Endothelial cell of umbilical vein (primary cell): Measurements from ENCODE around the gene PRSS22.
A peak's percentile ranks its signal among the peaks of the same experiment; 100 is the strongest.

Experiments
- EZH2 ChIP-seq: IDR thresholded peaks from 2 replicates; pipeline ENCODE4 v1.6.1; 2012; ENCODE audit warnings: borderline replicate concordance, low read depth, mild to moderate bottlenecking, moderate library complexity, low read length, inconsistent platforms; ENCODE audit not compliant: severe bottlenecking
- FOS ChIP-seq: IDR thresholded peaks from 2 replicates; pipeline ENCODE4 v1.6.1; 2011; ENCODE audit warnings: mild to moderate bottlenecking, low read length, moderate library complexity, borderline replicate concordance; ENCODE audit not compliant: insufficient read depth
- GATA2 ChIP-seq: IDR thresholded peaks from 2 replicates; pipeline ENCODE4 v1.7.0; 2011; ENCODE audit warnings: low read depth, mild to moderate bottlenecking, moderate library complexity, mixed read lengths, low read length; ENCODE audit not compliant: insufficient read length, insufficient read depth
- JUN ChIP-seq: IDR thresholded peaks from 2 replicates; pipeline ENCODE4 v1.6.1; 2011; ENCODE audit warnings: borderline replicate concordance, low read depth; ENCODE audit not compliant: insufficient read length, insufficient read depth
- MYC ChIP-seq: IDR thresholded peaks from one replicate; pipeline ENCODE4 v1.6.1; 2011; ENCODE audit warnings: mild to moderate bottlenecking, low read depth, low read length
- POLR2A ChIP-seq: IDR thresholded peaks from 2 replicates; pipeline ENCODE4 v1.6.1; 2012; ENCODE audit warnings: low read depth, mild to moderate bottlenecking, control low read depth, low read length
- POLR2AphosphoS5 ChIP-seq: IDR thresholded peaks from 2 replicates; pipeline ENCODE4 v1.6.1; 2012; ENCODE audit warnings: low read depth, mild to moderate bottlenecking, control low read depth, low read length, moderate library complexity; ENCODE audit not compliant: insufficient read depth
- TF ChIP-seq, protein P1 (sequence below), 2 donors: IDR thresholded peaks; 1 replicate in 1 of 2; 2 replicates in 1 of 2; pipeline ENCODE4 v1.5.1; 2011; ENCODE audit warnings: low read length in 2 of 2, mild to moderate bottlenecking in 2 of 2, moderate library complexity in 2 of 2, control low read depth in 1 of 2, inconsistent platforms in 1 of 2, low read depth in 1 of 2; ENCODE audit not compliant: insufficient read depth in 1 of 2; ENCODE audit errors: extremely low read depth in 1 of 2
- TF ChIP-seq, protein P2 (sequence below): IDR thresholded peaks from 2 replicates; pipeline ENCODE4 v1.6.1; 2011; ENCODE audit not compliant: insufficient read depth, insufficient read length

DNA sequence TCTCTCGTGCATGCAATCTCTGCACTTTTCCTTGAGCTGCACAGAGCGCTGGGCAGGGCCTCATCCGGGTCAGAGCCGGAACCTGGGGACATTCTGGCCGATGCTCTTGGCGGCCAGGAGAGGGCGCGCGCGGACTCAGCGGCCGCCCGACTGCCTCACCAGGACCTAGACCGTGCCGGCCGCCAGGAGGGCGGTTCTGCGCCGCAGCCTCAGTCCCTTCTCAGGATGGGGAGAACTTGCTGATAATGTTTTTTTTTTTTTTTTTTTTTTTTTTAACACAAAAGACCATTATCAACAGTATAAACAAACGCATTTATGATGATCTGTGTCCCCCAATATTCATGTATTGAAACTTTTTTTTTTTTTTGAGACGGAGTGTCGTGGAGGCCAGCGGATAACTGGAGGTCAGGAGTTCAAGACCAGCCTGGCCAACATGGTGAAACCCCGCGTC, 17.0 kb upstream of the PRSS22 start:
- TF ChIP-seq, protein P1, sequence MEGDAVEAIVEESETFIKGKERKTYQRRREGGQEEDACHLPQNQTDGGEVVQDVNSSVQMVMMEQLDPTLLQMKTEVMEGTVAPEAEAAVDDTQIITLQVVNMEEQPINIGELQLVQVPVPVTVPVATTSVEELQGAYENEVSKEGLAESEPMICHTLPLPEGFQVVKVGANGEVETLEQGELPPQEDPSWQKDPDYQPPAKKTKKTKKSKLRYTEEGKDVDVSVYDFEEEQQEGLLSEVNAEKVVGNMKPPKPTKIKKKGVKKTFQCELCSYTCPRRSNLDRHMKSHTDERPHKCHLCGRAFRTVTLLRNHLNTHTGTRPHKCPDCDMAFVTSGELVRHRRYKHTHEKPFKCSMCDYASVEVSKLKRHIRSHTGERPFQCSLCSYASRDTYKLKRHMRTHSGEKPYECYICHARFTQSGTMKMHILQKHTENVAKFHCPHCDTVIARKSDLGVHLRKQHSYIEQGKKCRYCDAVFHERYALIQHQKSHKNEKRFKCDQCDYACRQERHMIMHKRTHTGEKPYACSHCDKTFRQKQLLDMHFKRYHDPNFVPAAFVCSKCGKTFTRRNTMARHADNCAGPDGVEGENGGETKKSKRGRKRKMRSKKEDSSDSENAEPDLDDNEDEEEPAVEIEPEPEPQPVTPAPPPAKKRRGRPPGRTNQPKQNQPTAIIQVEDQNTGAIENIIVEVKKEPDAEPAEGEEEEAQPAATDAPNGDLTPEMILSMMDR (IDR thresholded peaks at IDR 0.05; ENCODE audit: extremely low read depth in 1 of 2, insufficient read depth in 1 of 2, low read depth in 1 of 2, low read length in 2 of 2): peak; percentile 98
- TF ChIP-seq POLR2AphosphoS5 (no peak), EZH2 (no peak), JUN (no peak), POLR2A (no peak), MYC (no peak), GATA2 (no peak), FOS (no peak)
- TF ChIP-seq, protein P2, sequence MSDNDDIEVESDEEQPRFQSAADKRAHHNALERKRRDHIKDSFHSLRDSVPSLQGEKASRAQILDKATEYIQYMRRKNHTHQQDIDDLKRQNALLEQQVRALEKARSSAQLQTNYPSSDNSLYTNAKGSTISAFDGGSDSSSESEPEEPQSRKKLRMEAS: no peak
